ENCODE data around the gene EPHA8. TPM values are rescaled to one million over a fixed set of nuclear protein-coding genes. Genes with fewer than 3 reads are reported as not detected.

EPHA8 gene
- total and polyA plus RNA-seq, 2 of the 4 experiments (the other 2 are of a cell fraction) = not detected

- POLR2A ChIA-PET (ENCODE audit: unreplicated experiment) = no interaction called here
- H3K4me1 ChIP-seq (ENCODE audit: control insufficient read depth, insufficient read depth, low read length) = no peaks in the 10 kb centered on the region
- WGBS, 2 experiments (ENCODE audit: extremely low coverage in 2 of 2, insufficient read length in 1 of 2) = no CpG with 5 or more reads among the region's 3 CpGs
- no peak overlapping the region for H3K14ac ChIP-seq (replicated peaks; ENCODE audit: low read depth, low read length)
- TF ChIP-seq USF2 (IDR thresholded peaks at IDR 0.05; ENCODE audit: low read depth, low read length) = no peak
- no peak for TF ChIP-seq MXI1 (IDR thresholded peaks at IDR 0.05; ENCODE audit: borderline replicate concordance, low read depth, low read length)
- TF ChIP-seq RCOR1 (IDR thresholded peaks at IDR 0.05; ENCODE audit: insufficient replicate concordance, low read length) = no peak
- TF ChIP-seq FOS (IDR thresholded peaks at IDR 0.05; ENCODE audit: low read depth, low read length) = no peak
- no peak overlapping the region for H4K91ac ChIP-seq (ENCODE audit: insufficient read depth, low read depth, low read length)
- no peaks in the 10 kb centered on the region for H3K9me3 ChIP-seq (ENCODE audit: control insufficient read depth, insufficient read depth, low read length)
- in situ Hi-C loops (cut with MboI; ENCODE audit: low sequenced_read_pairs) = no loop called here
- H3K9me1 ChIP-seq (ENCODE audit: insufficient read depth, low read length) = 0 out of 2 replicates have a peak, but pooled peaks cover 4% of the 10 kb centered on the region
- H3K27me3 ChIP-seq (ENCODE audit: control insufficient read depth, insufficient read depth, low read length) = no peaks in the 10 kb centered on the region
- no peak overlapping the region for H2BK15ac ChIP-seq (ENCODE audit: low read depth, low read length)
- dilution Hi-C loops (cut with HindIII; ENCODE audit: low sequenced_read_pairs, unreplicated experiment) = no loop called here
- H2AK5ac ChIP-seq (ENCODE audit: low read depth, low read length) = no peak overlapping the region
- H4K8ac ChIP-seq (ENCODE audit: low read depth in 2 of 2, low read length in 2 of 2) = no peak overlapping the region
- no peak overlapping the region for H3K18ac ChIP-seq (ENCODE audit: low read depth, low read length)
- intact Hi-C loops (cut with micrococcal nuclease) = no loop called here
- BruUV-seq (replicated peaks) = no TSS peak
- H3K4me2 ChIP-seq (ENCODE audit: low read depth, low read length) = no peak overlapping the region
- no peaks in the 10 kb centered on the region for H3K79me1 ChIP-seq (ENCODE audit: low read depth in 1 of 2, low read length in 2 of 2)
- H2BK120ac ChIP-seq (ENCODE audit: low read depth, low read length) = no peak overlapping the region
- H2BK5ac ChIP-seq (ENCODE audit: low read depth, low read length, poor library complexity, severe bottlenecking) = no peak overlapping the region
- H3K4me3 ChIP-seq (ENCODE audit: insufficient read depth, low read depth, low read length) = no peak overlapping the region
- H4K20me1 ChIP-seq (ENCODE audit: insufficient read depth, low read length) = no peaks in the 10 kb centered on the region
- no peak overlapping the region for H3K27ac ChIP-seq (ENCODE audit: insufficient read depth, low read length)
- CTCF ChIA-PET = interaction anchor here (0.7 kb wide), 1 partner anchor 11 kb away, joined by 3 read pairs; no protein-coding TSS in a partner anchor
- ATAC-seq (ENCODE audit: low read depth) (no peak), DNase-seq (no peak)
- H4K5ac ChIP-seq (ENCODE audit: low read depth, low read length) = no peak overlapping the region
- no peak overlapping the region for H2AFZ ChIP-seq (replicated peaks; ENCODE audit: low read length, poor library complexity)
- peaks cover 44% of the 10 kb centered on the region for H3K36me3 ChIP-seq (ENCODE audit: control insufficient read depth, insufficient read depth, low read length)
- H2BK20ac ChIP-seq (ENCODE audit: low read depth, low read length) = no peak overlapping the region
- H3K56ac ChIP-seq (ENCODE audit: extremely low read depth, insufficient read depth, low read length) = no peak overlapping the region
- H3K4ac ChIP-seq (ENCODE audit: low read depth, low read length) = no peak overlapping the region
- no peak overlapping the region for H2AK9ac ChIP-seq (replicated peaks; ENCODE audit: low read depth, low read length, poor library complexity)
- H3K23ac ChIP-seq (ENCODE audit: low read depth, low read length) = no peak overlapping the region
- no peak overlapping the region for H3K9ac ChIP-seq (ENCODE audit: low read depth, low read length)
Measured at GRCh38 chr1:22525211-22525610, 38.1 kb upstream of the EPHA8 start.
